HG02938 (cell line): ENCODE results near the gene MYO9B.
"Not testable (repeated sequence)": the region's sequence is repeated elsewhere in the genome, so short reads cannot be mapped to it uniquely, and the experiment has no call there.

ENCODE experiments used
- ATAC-seq: cut with Tn5 transposase; IDR thresholded peaks from one replicate; pipeline ENCODE4 v1.9.1; 2021; ENCODE audit warnings: mild to moderate bottlenecking, moderate library complexity; ENCODE audit not compliant: unreplicated experiment

Gene MYO9B

DNA sequence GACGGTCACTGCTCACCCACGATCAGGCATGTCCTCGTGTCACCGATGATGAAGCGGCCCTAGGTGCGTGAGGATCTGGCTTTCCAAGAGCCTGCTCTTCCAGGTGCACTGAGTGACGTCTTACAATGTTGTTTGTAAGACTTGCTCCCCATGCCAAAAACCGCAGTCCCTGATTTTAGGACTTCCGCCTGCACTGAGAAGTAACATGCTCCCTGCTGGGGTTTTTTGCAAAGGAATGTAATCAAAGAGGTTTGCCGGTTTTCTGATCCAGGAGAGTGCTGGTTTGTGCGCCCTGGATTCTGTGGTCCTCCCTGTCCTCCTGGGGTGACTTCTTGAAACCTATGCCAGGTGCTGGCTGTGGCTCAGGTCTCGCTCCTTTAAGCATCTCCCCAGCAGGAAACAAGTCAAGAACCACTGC lies 38.8 kb downstream of the MYO9B start:
- no peak for ATAC-seq

GRCh38 chr19:17116996-17117702 lies 41.6 kb downstream of the MYO9B start:
- ATAC-seq, result no peak

- ATAC-seq, result no peak
These were observed 43.4 kb downstream of the MYO9B start for GRCh38 chr19:17118957-17119356.

DNA sequence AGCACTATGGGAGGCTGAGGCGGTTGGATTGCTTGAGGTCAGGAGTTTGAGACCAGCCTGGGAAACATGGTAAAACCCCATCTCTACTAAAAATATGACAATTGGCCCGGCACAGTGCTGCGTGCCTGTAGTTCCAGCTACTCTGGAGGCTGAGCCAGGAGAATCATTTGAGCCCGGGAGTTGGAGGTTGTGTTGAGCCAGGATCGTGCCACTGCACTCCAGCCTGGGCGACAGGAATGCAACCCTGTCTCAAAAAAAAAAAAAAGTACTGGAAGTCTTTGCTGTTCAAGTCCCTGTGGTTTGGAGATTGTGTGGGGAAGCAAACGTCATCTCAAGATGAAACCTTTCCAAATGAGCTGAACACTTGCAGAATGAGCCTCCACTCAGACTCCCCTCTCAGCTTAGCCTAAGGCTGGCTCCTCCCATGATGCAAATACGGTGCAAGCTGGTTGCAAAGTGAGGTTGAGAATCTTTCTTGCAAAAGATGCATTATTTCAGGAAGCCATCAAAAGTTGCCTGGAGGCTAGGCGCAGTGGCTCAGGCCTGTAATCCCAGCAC lies 46.2 kb downstream of the MYO9B start:
- ATAC-seq, result no peak

DNA sequence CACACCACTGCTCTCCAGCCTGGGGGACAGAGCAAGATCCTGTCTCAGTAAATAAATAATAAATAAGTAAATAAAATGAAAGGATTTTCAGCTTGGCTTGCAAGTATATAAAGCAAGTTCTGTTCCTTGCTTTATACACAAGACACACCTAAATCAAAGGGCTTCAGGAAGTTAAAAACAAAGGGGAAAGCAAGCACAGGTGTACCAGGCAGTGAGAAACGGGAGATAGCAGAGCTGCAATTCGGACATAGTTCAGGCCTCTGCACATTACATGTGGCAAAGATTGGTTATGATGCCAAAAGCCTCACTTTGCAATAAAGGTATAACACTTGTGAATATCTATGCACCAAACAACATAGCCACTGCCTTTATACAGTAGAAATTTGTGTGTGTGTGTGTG lies 47.5 kb downstream of the MYO9B start:
- no peak for ATAC-seq

GRCh38 chr19:17124025-17124424 lies 48.4 kb downstream of the MYO9B start:
- ATAC-seq, result no peak

DNA sequence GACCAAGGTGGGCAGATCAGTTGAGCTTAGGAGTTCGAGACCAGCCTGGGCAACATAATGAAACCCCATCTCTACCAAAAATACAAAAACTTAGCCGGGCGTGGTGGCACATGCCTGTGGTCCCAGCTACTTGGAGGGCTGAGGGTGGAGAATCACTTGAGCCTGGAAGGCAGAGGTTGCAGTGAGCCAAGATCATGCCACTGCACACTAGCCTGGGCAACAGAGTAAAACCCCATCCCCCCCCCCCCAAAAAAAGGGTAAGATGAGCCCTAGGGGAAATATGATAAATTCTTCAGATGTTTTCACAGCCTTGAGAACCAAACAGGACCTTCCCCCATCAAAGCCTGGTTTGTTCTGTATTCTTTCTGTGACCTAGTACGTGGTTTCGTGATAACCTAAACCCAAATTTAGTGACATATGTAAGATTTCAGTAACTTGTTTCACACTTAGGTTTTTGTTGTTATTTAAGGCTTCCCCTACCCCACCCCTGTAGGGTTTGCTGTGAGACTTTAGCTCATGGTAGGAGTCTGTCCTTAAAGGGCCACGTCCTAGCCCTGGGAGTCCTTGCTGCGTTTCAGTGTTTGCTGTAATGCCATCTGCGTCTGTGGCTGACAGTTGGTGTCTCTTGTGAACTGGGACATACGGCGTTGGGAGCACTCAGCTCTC lies 49.6 kb downstream of the MYO9B start:
- ATAC-seq, result peak; percentile 63

DNA sequence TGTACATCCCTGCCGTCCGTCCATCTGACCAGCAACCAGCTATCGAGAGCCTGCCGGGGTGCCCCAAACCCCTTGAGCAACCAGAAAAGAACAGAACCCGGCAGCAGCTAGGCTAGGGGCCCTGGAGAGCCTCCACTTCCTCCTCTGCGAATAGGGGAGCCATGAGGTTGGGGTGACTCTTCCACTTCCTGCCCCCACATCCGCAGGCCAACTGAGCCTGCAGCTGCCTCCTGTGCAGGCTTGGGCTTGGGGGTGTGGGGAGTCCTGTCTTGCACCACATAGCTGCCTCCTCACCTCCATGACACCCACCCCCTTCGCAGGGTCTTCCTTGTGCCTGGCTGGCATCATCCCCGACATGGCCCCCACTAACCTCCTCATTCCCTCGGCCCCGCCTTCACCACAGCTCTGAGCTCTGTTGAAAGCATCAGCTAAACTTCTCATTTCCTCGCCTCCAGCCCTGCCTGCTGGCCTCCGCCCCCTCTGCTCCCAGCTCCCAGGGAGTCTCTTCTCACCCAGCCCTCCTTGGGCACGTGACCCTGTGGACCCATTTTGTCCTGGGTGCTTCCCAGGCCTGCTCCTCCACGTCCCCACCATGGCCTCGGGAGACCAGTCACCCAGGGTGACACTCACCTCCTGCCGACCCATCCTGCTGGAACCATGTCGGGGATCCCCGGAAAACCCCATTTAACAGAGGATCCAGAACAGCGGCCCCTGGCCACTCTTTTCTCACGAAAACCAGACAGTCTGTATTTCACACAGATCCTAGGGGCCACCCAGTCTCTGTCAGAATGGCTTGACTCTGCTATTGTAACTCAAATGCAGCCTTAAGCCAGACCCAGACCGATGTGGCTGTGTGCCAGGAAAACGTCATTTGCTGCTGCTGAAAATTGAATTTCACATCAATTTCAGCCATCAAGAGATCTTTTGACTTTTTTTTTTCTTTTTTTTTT lies 50.4 kb downstream of the MYO9B start:
- peak; percentile 48 for ATAC-seq

- ATAC-seq, result no peak
These were observed 52.1 kb downstream of the MYO9B start for GRCh38 chr19:17127671-17128070.

DNA sequence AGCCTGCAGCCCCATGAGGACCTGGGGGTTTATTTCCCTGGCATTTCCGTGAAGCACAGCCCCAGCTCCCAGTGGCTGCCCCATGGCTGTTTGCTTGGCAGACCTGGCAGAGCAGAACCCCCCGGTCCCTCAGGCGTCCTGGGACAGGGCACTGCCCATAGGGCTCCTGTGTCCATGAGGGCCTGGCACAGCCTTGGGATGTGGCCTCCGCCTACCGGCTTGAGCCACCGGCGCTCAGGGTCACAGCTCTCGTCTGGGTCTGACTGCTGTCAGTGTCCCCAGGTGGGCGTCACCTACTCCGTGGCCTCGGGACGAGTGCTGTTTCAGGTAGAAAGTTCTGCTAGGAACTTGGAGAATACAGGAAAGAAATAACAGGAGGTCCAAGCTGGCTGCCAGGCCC lies 52.8 kb downstream of the MYO9B start:
- no peak for ATAC-seq

GRCh38 chr19:17128820-17129219 lies 53.2 kb downstream of the MYO9B start:
- no peak for ATAC-seq

DNA sequence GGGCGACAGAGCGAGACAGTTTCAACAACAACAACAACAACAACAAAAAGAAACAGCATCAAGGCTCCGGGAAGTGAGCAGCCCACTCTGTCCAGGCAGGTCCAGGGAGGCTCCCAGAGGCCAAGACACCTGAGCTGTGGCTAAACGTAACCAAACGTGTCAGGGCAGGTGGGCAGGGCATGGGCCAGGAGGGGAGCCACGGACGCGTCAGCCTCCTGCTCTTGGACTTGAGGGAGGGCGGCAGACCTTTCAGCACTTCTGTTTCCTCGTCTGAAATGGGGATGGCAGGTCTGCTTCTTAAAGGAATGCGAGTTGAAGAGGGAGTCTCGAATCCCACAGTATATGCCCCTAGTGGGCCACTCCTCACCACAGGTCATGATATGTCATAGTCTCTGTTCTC lies 53.8 kb downstream of the MYO9B start:
- no peak for ATAC-seq

- no peak for ATAC-seq
These were observed 59.6 kb downstream of the MYO9B start for GRCh38 chr19:17135001-17135853.

- no peak for ATAC-seq
These were observed 60.4 kb downstream of the MYO9B start for GRCh38 chr19:17136021-17136420.

- ATAC-seq, result no peak
These were observed 61.0 kb downstream of the MYO9B start for GRCh38 chr19:17136617-17137016.

DNA sequence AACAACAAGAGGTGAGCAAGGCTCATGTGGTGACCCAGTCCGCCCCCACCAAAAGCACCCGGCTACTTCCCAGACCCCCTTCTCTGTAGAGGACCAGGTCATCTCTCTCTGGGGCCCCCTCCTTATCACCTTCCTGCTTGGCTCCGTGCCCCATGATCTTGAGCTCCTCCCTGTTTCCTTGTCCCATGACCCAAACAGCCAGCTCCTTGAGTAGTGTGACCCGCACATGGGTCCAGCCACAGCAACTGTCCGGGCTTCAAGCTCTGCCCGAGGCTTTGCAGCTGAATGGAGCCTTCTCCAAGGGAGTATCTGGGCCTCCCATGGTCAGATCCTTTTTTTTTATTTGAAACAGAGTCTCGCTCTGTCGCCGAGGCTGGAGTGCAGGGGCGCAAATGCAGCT lies 61.8 kb downstream of the MYO9B start:
- no peak for ATAC-seq

DNA sequence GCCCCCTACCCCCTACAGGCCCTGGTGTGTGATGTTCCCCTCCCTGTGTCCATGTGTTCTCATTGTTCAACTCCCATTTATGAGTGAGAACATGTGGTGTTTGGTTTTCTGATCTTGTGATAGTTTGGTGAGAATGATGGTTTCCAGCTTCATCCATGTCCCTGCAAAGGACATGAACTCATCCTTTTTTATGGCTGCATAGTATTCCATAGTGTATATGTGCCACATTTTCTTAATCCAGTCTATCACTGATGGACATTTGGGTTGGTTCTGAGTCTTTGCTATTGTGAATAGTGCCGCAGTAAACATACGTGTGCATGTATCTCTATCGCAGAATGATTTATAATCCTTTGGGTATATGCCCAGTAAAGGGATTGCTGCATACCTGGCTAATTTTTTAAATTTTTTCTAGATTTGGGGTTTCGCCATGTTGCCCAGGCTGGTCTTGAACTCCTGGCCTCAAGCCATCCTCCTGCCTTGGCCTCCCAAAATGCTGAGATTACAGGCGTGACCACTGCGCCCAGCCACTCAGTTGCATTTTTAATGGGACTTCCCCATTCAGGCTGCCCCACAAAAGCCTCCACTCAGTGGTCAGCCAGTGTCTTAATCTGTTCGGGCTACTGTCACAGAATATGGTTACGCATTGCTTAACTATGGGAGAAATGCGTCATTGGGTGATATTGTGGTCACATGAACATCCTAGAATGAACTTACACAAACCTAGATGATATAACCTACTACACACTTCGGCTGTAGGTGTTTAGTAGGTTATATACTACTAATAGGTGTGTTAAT lies 62.7 kb downstream of the MYO9B start:
- ATAC-seq, result not testable (repeated sequence)

DNA sequence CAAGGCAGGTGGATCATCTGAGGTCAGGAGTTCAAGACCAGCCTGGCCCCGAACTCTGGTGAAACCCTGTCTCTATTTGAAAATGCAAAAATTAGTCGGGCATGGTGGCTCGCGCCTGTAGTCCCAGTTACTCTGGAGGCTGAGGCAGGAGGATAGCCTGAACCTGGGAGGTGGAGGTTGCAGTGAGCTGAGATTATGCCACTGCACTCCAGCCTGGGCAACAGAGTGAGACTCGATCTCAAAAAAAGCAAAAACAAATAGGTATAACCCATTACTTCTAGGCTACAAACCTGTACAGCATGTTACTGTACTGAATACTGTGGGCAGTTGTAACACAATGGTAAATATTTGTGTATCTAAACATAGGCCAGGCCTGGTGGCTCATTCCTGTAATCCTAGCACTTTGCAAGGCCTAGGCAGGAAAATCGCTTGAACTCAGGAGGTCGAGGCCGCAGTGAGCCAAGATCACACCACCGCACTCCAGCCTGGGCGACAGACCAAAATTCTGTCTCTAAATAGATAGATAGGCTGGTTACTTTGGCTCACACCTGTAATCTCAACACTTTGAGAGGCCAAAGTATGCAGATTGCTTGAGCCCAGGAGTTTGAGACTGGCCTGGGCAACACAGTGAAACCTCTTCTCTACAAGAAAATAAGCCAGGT lies 63.5 kb downstream of the MYO9B start:
- ATAC-seq, result no peak

GRCh38 chr19:17144771-17145170 lies 69.2 kb downstream of the MYO9B start:
- ATAC-seq, result not testable (repeated sequence)
